Tongue (tissue), 2 donors: ENCODE results near the gene SLC17A9. TPM values are rescaled to one million over a fixed set of nuclear protein-coding genes. Genes with fewer than 3 reads are reported as not detected.
A peak's percentile ranks its signal among the peaks of the same experiment; 100 is the strongest.

Source experiments
- DNase-seq: peaks from one replicate; pipeline ENCODE4 v3.0.0-alpha.2; 2015
- total RNA-seq: library from RNA; depleted of rRNA; stranded (reverse); fragments of >200 nt; gene quantifications from one replicate; pipeline ENCODE4 v1.2.3, GENCODE V29; 2014

The SLC17A9 gene
- total RNA-seq, 1 donor from 2014 or later, result 2.3 TPM

DNA sequence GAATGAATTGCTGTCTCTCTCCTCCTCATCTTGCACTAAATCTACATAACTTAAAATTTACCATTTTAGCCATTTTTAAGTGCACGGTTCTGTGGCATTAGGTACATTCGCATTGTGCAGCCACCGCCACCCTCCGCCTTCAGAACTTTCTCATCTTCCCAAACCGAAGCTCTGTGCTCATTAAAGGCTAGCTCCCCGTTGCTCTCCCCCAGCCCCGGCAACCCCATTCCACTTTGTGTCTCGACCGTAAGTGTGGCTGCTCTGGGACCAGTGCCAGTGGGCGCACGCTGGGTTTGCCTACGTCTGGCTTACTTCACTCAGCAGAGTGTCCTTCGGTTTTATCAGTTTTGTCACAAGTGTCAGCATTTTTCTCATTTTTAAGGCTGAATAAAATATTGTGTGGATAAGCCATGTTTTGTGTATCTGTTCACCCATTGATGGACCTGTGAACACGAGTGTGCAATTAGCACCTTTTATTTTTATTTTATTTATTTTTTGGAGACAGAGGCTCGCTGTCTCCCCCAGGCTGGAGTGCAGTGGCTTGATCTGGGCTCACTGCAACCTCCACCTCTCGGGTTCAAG lies 16.8 kb downstream of the SLC17A9 start:
- DNase-seq, result no peak

- DNase-seq, result no peak
Measured at GRCh38 chr20:62969939-62970306, 17.4 kb downstream of the SLC17A9 start.

GRCh38 chr20:62970307-62971210 lies 18.1 kb downstream of the SLC17A9 start:
- DNase-seq, result no peak

GRCh38 chr20:62971211-62971949 lies 18.9 kb downstream of the SLC17A9 start:
- DNase-seq, result no peak

- DNase-seq, result peak; percentile 91
Measured at GRCh38 chr20:62971950-62972844, 19.7 kb downstream of the SLC17A9 start.

DNA sequence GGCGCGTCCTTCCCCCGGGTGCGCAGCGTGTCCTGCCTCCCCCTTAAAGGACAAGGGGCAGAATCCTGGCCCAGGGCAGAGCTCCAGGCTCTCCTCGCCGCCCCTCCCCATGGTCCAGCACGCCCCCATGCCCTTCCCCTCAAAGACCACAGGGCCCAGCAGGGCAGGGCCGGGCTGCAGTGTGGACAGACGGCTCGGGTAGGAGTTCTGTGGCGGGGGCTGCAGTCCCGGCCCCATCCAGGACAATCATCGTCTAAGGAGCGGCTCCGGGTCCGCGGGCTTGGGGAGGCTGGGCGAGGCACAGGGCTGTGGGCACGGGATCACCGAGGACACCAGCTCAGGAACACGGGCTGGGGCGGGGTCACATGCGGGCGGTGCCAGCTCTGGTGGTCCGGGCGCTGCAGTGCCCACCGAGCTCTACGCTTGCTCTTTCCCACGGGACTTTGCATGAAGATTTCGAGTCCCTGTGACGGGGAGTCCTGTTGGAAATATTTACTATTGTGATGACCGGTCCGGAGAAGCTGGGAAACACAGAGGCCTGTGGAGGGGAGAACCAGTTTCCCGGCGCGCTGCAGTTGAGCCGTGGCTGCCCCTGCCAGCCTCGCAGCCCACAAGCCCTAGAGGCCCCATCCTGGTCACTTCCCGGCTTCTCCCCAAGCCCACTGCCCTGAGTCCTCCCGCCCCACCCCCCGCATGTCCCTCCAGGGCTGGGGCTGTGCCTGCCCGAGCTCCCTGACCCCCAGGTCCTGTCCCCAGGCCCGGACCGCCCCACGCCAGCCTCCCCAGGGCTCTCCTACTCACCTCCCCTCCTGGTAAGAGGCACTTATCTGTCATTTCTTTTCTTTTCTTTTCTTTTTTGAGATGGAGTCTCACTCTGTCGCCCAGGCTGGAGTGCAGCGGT lies 20.6 kb downstream of the SLC17A9 start:
- no peak for DNase-seq

GRCh38 chr20:62975251-62975760 lies 22.8 kb downstream of the SLC17A9 start:
- no peak for DNase-seq

DNA sequence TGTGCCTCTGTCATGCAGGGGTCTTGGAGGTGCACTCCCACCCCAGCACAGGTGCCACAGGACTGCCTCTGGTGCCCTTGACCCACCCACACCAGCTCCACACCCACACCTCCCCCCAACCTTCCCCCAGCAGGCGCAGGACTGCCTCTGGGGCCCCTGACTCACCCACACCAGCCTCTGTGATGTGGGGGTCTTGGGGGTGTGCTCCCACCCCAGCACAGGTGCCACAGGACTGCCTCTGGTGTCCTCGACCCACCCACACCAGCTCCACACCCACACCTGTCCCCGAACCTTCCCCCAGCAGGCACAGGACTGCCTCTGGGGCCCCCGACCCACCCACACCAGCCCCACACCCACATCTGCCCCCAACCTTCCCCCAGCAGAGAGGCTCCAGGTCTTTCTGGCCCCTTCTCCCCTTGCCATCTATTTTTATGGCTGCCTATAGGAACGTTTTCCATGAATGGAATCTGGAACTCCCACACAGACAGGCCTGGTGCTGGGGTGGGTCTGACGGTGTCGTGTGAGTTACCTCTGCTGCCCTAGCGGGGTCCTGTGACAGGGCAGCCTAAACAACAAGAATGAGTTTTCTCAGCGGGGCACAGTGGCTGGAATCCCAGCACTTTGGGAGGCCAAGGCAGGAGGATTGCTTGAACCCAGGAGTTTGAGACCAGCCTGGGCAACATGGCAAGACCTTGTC lies 23.5 kb downstream of the SLC17A9 start:
- DNase-seq, result no peak

- DNase-seq, result no peak
Measured at GRCh38 chr20:62976886-62977285, 24.4 kb downstream of the SLC17A9 start.

GRCh38 chr20:62977613-62978560 lies 25.4 kb downstream of the SLC17A9 start:
- DNase-seq, result no peak

DNA sequence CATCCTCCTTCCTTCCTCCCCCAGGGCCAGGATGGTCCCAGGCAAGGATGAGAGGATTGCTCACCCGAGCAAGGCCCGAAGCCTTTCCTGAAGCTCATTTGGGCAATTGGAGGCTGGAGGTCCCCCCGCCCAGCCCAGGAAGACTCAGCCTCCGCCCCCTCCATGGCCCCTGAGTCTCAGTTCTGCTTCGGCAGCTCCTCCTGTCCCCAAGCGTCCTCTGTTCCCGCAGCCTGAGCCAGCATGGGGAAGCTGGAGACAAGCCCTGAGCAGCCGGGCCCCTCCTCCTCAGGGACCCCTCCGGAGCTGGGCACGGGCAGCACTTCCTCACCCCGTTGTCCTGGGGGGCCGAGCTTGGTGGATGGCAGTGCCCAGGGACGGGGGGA lies 26.0 kb downstream of the SLC17A9 start:
- no peak for DNase-seq

GRCh38 chr20:62979310-62979709 lies 26.8 kb downstream of the SLC17A9 start:
- no peak for DNase-seq

DNA sequence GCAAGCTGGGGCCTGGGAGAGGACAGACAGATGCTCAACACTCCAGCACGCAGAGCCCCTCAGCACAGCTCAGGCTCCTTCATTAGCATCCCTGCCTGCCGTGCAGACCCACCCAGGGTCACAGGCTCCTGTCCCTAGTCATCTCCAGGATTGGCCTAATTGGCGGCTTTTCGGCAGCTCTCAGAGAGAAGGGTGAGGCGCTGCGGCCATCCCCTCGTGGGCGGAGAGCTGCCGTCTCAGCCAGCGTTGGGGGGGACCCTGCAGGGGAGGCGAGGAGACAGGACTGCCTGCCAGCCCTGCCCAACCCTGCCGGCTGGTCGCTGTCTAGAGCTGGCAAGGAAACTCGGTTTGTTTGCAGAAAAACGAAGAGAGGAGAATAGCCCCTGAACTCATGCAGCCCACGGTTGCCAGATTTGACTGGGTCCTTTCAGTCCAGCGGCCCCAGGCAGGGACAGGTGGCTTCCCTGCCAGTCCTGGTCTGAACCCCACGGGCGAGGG lies 27.4 kb downstream of the SLC17A9 start:
- peak; percentile 68 for DNase-seq

- no peak for DNase-seq
Measured at GRCh38 chr20:62980380-62980960, 28.0 kb downstream of the SLC17A9 start.

DNA sequence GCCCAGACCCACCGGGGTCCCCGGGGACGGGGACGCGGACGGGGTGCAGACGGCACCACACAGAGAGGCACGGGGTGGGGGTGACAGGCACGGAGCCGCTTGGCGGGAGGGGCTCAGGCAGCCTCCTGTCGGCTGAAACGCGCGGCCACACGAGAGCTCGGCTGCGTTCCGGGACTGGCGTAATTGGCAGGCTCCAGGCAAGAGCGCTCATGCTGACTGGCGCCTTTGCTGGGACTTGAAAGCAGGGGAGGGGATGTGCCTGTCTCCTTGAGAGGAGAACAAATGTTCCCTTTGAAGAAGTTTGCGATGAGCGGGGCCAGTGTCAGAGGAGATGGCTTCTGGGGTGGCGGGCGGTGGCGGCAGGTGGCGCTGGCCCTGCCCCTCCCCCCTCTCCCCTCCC lies 28.5 kb downstream of the SLC17A9 start:
- DNase-seq, result peak; percentile 69

DNA sequence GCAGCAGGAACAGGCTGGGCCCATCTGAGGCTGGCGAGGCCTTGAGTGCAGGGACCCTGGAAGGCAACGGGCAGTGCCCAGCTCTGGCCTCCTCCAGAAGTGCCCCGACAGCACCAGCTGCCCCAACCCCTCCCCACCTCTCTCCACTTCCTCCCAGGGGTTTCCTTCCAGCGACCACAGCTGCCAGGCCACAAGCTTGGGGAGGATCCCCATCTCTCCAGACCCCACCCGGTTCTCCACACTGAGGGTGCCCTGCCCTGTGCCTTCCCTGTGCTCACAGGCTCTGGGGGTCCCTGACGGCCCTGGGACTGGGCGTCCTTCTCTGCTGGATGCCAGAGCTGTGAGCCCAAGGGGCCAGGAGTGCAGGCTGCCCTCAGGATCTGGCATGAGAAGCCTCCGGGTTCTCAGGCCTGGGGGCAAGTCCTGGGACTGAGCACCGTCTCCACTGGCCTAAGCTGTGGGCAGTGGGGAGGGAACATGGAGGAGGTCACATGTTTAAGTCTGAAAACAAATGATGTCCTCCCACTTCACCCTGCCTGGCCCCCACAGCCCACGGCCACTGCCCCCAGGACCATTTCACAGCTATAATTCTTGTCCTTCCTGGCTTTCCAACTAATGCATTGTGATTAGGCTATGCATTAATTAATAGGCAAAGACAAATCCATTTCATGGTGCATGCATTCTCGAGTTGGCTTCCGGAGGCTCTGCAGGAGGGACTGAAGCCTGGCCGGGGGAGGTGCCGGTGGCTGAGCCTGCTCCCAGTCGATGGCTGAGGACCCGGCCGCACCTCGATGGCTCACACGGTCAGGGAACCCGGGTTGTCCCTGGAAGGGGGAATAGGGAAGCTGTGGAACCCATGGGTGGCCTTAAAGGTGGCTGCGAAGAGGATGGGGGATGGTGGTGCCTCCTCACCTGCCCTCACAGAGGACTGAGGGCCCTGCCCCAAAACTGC lies 29.9 kb downstream of the SLC17A9 start:
- DNase-seq, result no peak

DNA sequence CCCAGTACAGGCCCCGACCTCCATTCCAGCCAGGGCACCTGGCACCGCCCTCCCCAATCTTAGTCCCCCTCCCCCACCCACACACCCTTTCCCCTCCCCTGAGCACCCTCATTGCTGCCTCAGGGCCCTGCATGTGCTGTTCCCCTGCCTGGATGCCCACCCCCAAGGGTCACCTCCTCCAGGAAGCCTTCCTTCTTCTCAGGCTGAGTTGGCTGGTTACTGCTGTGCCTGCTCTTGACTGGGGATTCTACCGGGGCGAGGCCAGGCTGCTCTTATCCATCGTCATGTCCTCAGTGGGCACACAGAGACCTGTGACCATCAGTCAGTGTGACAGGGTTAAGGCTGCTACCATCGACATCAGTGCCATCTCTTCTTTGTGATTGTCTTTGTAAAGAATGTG lies 30.7 kb downstream of the SLC17A9 start:
- DNase-seq, result no peak
